ENCODE data around the gene SIL1.
"Not testable (repeated sequence)": the region's sequence is repeated elsewhere in the genome, so short reads cannot be mapped to it uniquely, and the experiment has no call there.

Gene SIL1

GRCh38 chr5:138935466-138935865, 262.7 kb downstream of the SIL1 start:
- no peak for DNase-seq

GRCh38 chr5:138934971-138935370, 263.2 kb downstream of the SIL1 start:
- peak; percentile 46 for DNase-seq

DNA sequence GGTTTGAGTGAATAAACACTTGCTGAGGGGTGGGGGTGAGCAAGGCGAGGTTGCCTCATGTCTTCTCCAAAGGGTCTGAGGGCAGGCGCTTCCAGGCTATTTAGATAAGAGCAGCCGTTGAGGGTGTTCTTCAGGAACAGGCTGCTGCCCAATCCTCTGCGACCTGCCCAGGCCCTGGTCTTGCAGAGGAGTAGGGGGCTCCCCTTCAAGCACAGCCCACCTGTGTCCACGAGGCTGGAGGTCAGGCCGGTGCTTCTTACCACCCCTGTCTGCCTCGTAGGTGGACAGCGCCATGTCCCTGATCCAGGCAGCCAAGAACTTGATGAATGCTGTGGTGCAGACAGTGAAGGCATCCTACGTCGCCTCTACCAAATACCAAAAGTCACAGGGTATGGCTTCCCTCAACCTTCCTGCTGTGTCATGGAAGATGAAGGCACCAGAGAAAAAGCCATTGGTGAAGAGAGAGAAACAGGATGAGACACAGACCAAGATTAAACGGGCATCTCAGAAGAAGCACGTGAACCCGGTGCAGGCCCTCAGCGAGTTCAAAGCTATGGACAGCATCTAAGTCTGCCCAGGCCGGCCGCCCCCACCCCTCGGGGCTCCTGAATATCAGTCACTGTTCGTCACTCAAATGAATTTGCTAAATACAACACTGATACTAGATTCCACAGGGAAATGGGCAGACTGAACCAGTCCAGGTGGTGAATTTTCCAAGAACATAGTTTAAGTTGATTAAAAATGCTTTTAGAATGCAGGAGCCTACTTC, 264.5 kb downstream of the SIL1 start:
- DNase-seq: no peak

DNA sequence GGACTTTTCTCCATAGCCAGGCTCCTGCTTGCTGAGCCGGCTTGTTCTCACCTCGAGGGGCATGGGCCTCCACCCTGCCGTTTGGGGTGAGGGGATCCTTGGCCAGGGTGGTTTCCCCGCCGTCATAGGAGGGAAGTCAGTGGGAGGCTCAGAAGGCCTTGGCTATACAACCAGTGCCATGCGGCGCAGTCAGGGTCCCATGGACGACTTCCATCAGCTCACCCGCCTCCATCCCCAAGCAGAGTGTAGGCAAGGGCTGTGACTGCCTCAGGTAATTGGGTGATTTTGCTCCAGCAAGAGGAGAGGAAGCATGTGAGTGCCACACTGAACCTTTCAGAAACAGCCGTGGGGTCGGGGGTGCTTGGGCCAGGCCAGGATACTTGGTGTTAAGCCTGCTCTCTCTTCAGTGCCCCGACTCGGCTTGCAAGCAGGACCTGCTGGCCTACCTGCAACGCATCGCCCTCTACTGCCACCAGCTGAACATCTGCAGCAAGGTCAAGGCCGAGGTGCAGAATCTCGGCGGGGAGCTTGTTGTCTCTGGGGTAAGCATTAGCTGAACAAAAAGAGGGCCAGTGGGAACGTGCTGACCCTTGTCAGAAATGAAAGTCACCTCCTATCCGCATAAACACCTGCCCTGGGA, 265.9 kb downstream of the SIL1 start:
- DNase-seq: peak; percentile 65

- DNase-seq: no peak
These were observed 267.6 kb downstream of the SIL1 start for GRCh38 chr5:138930371-138931097.

- no peak for DNase-seq
These were observed 268.6 kb downstream of the SIL1 start for GRCh38 chr5:138929571-138929955.

- no peak for DNase-seq
These were observed 270.2 kb downstream of the SIL1 start for GRCh38 chr5:138927979-138928378.

DNA sequence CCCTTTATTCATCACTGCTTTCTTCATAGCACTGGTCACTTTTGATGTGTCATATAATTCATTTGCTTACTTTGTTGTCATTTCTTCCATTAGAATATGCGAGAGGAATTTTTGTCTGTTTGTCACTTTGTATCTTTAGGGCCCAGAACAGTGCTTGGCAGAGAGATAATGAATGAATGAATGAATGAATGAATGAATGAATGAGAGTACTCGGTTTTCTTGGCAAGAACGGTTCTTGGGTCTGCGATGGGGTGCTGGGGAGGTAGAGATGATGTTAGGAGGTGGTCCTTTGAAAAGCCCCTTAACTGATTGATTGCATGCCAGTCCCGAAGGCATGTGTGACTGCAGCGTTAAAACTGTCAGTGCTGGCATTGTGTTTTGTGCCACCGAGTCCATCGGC, 270.6 kb downstream of the SIL1 start:
- DNase-seq: no peak

- no peak for DNase-seq
These were observed 271.3 kb downstream of the SIL1 start for GRCh38 chr5:138926688-138927448.

- no peak for DNase-seq
These were observed 271.9 kb downstream of the SIL1 start for GRCh38 chr5:138926257-138926656.

DNA sequence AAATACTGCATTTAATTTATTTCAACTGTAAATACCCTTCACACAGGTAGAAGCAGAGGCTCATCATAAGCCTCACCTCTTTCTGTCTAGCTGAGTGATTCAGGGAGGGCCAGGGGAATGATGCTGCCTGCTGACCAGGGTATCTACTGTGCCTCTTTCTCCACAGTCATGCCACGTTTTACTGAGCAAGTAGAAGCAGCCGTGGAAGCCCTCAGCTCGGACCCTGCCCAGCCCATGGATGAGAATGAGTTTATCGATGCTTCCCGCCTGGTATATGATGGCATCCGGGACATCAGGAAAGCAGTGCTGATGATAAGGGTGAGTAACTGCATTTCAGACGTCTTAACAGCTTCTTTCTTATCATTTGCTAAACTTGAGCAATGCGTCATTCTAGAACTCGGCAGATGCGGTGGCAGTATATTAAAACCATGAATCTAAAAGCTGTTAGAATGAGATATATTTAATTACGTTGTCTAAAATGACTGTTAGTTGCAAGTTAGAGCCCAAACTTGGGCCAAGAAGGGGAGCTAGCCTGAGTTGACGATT, 273.0 kb downstream of the SIL1 start:
- DNase-seq: no peak

- DNase-seq: no peak
These were observed 275.7 kb downstream of the SIL1 start for GRCh38 chr5:138922494-138922893.

- not testable (repeated sequence) for DNase-seq
These were observed 276.8 kb downstream of the SIL1 start for GRCh38 chr5:138921362-138921761.

- no peak for DNase-seq
These were observed 278.0 kb downstream of the SIL1 start for GRCh38 chr5:138920181-138920580.

GRCh38 chr5:138918686-138919085, 279.5 kb downstream of the SIL1 start:
- no peak for DNase-seq

- no peak for DNase-seq
These were observed 283.8 kb downstream of the SIL1 start for GRCh38 chr5:138914338-138914737.

- no peak for DNase-seq
These were observed 284.4 kb downstream of the SIL1 start for GRCh38 chr5:138913773-138914172.

GRCh38 chr5:138912093-138912492, 286.1 kb downstream of the SIL1 start:
- DNase-seq: no peak

- DNase-seq: no peak
These were observed 286.7 kb downstream of the SIL1 start for GRCh38 chr5:138911441-138911840.

- no peak for DNase-seq
These were observed 287.5 kb downstream of the SIL1 start for GRCh38 chr5:138910546-138911185.

DNA sequence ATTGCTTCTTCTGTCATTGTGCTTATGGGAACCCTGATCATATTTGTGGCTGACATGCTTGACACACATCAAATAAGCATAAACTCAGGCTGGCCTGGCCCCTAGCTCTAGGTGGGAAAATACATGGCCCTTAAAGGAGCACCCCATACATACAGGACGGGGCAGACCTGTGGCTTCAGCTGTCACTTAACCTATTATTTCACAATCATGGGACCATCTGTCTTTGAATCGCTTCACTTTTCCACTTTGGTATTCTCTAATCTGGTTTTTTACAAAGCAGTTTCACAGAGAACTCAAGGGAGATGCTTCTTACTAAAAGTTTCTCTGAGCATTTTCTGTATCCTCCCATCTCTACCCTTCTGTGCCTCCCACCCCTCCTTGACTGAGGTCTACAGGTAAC, 288.4 kb downstream of the SIL1 start:
- no peak for DNase-seq

DNA sequence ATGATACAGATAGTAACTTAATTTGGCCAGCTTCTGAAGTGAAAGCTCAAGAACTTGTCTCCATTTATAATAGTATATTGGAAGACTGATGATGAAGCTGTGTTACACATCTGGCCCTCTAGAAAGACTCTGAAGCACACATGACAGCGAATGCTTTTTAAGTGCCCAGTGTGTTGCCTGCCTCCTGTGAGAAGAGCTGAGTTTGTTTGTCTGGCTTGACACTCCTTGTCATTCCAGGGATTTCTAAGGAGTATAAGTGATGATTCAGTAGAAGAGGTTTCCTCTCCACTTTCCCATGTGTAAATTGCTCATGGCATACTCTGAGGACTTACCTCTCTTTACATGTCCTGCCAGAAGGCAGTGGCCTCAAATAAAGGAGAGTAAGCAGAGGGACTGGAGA, 292.6 kb downstream of the SIL1 start:
- DNase-seq: peak; percentile 72

All from islet precursor cell (in vitro differentiated cells).